Nephron progenitor cell (in vitro differentiated cells): ENCODE measurements around the gene DNAJB13.
A peak's percentile ranks its signal among the peaks of the same experiment; 100 is the strongest.

ENCODE experiments used
- DNase-seq: peaks from one replicate; pipeline ENCODE4 v3.0.0; 2021
- H3K27ac Mint-ChIP-seq: 2 replicates; pipeline ENCODE4 v1.8.0; 2021; ENCODE audit warnings: mild to moderate bottlenecking, moderate library complexity, mixed read lengths
- H3K27me3 Mint-ChIP-seq: 2 replicates; pipeline ENCODE4 v1.8.0; 2021; ENCODE audit warnings: mild to moderate bottlenecking, low read depth, mixed read lengths; ENCODE audit not compliant: poor library complexity
- H3K36me3 Mint-ChIP-seq: 2 replicates; pipeline ENCODE4 v1.8.0; 2021; ENCODE audit warnings: low read depth, mixed read lengths
- H3K4me1 Mint-ChIP-seq: 2 replicates; pipeline ENCODE4 v1.8.0; 2021; ENCODE audit warnings: mixed read lengths
- H3K4me3 Mint-ChIP-seq: 2 replicates; pipeline ENCODE4 v1.8.0; 2021; ENCODE audit warnings: mild to moderate bottlenecking, moderate library complexity, mixed read lengths
- H3K9me3 Mint-ChIP-seq: 2 replicates; pipeline ENCODE4 v1.8.0; 2021; ENCODE audit warnings: mild to moderate bottlenecking, moderate library complexity, mixed read lengths
- TF ChIP-seq, protein P1 (sequence below): fragments of 200-600 bp; sonication (generic); IDR thresholded peaks from 2 replicates; pipeline ENCODE4 v1.5.0; 2021; ENCODE audit warnings: antibody characterized with exemption

The DNAJB13 gene

DNA sequence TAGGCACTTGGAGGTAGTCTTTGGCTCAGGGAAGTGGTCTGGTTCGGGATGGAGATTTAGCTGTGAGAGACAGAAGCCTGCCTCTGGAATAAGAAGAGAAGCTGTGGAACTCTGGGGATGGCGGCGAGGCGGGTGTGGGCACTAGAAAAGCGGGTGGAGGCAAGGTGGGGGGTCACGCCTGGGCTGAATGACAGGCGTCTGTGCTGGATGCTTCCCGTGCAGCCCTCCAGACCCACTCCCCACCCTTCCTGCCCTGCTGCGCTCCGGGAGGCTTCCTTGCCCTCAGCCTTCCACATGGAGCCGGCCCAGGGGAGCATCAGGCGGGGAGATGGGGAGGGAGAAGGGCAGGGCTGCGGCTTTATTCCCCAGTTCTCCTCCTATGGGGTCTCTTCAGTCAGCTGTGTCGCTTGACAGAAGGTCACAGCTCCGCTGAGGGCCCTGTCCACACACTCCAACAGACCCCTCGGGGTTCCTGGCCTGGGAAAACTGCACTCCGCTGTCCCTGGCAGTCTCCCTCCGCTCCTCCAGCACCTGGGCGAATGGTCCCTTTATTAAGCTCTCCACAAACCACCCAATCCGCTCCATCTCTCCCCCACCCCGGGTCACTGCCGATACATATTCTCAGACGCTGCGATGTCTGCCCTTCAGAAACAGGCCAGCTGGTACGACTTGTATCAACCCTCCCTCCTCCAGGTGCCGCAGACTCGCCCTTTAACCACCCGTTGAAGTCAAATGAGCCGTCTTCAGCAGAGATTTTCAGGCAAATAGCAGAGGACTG is 6.2 kb downstream of the DNAJB13 start:
- DNase-seq: no peak
- TF ChIP-seq, protein P1, sequence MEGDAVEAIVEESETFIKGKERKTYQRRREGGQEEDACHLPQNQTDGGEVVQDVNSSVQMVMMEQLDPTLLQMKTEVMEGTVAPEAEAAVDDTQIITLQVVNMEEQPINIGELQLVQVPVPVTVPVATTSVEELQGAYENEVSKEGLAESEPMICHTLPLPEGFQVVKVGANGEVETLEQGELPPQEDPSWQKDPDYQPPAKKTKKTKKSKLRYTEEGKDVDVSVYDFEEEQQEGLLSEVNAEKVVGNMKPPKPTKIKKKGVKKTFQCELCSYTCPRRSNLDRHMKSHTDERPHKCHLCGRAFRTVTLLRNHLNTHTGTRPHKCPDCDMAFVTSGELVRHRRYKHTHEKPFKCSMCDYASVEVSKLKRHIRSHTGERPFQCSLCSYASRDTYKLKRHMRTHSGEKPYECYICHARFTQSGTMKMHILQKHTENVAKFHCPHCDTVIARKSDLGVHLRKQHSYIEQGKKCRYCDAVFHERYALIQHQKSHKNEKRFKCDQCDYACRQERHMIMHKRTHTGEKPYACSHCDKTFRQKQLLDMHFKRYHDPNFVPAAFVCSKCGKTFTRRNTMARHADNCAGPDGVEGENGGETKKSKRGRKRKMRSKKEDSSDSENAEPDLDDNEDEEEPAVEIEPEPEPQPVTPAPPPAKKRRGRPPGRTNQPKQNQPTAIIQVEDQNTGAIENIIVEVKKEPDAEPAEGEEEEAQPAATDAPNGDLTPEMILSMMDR: no peak
- Mint-ChIP-seq H3K4me1 (peaks cover 46% of the 10 kb centered on the region), H3K27ac (peak overlapping the region; percentile 50), H3K36me3 (no peaks in the 10 kb centered on the region), H3K27me3 (peaks cover 15% of the 10 kb centered on the region), H3K9me3 (no peaks in the 10 kb centered on the region), H3K4me3 (no peak overlapping the region)

- no peak overlapping the region for H3K4me3 Mint-ChIP-seq
- H3K4me1 Mint-ChIP-seq: peaks cover 38% of the 10 kb centered on the region
- no peaks in the 10 kb centered on the region for H3K36me3 Mint-ChIP-seq
- TF ChIP-seq, protein P1: no peak
- H3K27me3 Mint-ChIP-seq: peaks cover 22% of the 10 kb centered on the region
- no peak for DNase-seq
- no peaks in the 10 kb centered on the region for H3K9me3 Mint-ChIP-seq
- H3K27ac Mint-ChIP-seq: peak overlapping the region; percentile 57
These were observed 7.0 kb downstream of the DNAJB13 start for GRCh38 chr11:73957654-73958361.

- H3K9me3 Mint-ChIP-seq: no peaks in the 10 kb centered on the region
- peaks cover 19% of the 10 kb centered on the region for H3K27me3 Mint-ChIP-seq
- H3K4me3 Mint-ChIP-seq: no peak overlapping the region
- TF ChIP-seq, protein P1: no peak
- DNase-seq: no peak
- no peaks in the 10 kb centered on the region for H3K36me3 Mint-ChIP-seq
- peak overlapping the region; percentile 57 for H3K27ac Mint-ChIP-seq
- H3K4me1 Mint-ChIP-seq: peaks cover 30% of the 10 kb centered on the region
These were observed 7.8 kb downstream of the DNAJB13 start for GRCh38 chr11:73958521-73959141.

- H3K9me3 Mint-ChIP-seq: no peaks in the 10 kb centered on the region
- TF ChIP-seq, protein P1: no peak
- H3K4me1 Mint-ChIP-seq: peaks cover 38% of the 10 kb centered on the region
- peaks cover 12% of the 10 kb centered on the region for H3K27me3 Mint-ChIP-seq
- no peaks in the 10 kb centered on the region for H3K36me3 Mint-ChIP-seq
- no peak for DNase-seq
- H3K4me3 Mint-ChIP-seq: no peak overlapping the region
- H3K27ac Mint-ChIP-seq: no peak overlapping the region
These were observed 10.5 kb downstream of the DNAJB13 start for GRCh38 chr11:73961321-73961720.

DNA sequence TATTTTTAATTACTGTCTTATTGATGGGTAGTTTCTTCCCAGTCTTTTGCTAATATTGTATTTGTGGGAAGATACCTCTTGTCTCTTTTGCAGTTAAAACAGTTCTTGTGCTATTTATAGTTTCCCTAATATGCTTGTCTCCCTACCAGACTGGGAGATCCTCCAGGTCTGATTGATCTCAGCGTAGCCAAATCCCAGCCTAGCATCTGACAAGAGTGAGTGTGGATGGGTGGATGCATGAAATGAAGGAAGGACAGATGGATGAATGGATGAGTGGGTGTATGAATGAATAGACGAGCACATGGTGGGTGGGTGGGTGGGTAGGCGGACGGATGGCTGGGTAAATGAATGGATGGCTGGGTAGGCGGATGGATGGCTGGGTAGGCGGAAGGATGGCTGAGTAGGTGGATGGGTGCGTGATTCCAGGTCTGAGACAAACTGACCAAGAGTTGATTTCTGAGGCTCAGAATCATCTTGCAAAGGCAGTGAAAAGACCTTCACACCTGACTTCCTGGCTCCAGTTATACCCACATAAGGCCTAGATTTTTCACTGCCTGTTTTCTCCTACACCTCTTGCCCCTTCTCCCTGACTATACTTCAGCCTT is 11.4 kb downstream of the DNAJB13 start:
- Mint-ChIP-seq H3K4me1 (peaks cover 30% of the 10 kb centered on the region), H3K27me3 (peaks cover 12% of the 10 kb centered on the region), H3K9me3 (no peaks in the 10 kb centered on the region), H3K27ac (no peak overlapping the region), H3K36me3 (no peaks in the 10 kb centered on the region), H3K4me3 (no peak overlapping the region)
- TF ChIP-seq, protein P1: no peak
- no peak for DNase-seq
